Calu3 (cell line): ENCODE results near the gene ABR. TPM values are rescaled to one million over a fixed set of nuclear protein-coding genes. Genes with fewer than 3 reads are reported as not detected.

Experiments
- Bru-seq: library from RNA; stranded (reverse); fragments of 400-500 nt; gene quantifications from one replicate; lab custom pipeline; 2021; lab: Mats Ljungman, UMichigan
- BruChase-seq, 2 experiments: library from RNA; stranded (reverse); fragments of 400-500 nt; gene quantifications; one replicate each; lab custom pipeline; 2021; lab: Mats Ljungman, UMichigan
- BruUV-seq: library from RNA; stranded (reverse); fragments of 400-500 nt; replicated peaks from 2 replicates; lab custom pipeline; 2021; lab: Mats Ljungman, UMichigan
- CTCF ChIA-PET: fragments of 300-600 bp; sonication (Branson Sonifier 250); formaldehyde crosslinking; loops from one replicate; lab custom pipeline; 2022; ENCODE audit warnings: antibody characterized with exemption; lab: Charles Lee
- DNase-seq: peaks from one replicate; pipeline ENCODE4 v3.0.0; 2022
- H3K27ac Mint-ChIP-seq: one replicate; pipeline ENCODE4 v1.8.0; 2022; ENCODE audit warnings: mixed read lengths; ENCODE audit not compliant: unreplicated experiment
- H3K27me3 Mint-ChIP-seq: one replicate; pipeline ENCODE4 v1.8.0; 2022; ENCODE audit warnings: mixed read lengths; ENCODE audit not compliant: unreplicated experiment
- H3K36me3 Mint-ChIP-seq: one replicate; pipeline ENCODE4 v1.8.0; 2022; ENCODE audit warnings: mild to moderate bottlenecking, moderate library complexity, mixed read lengths; ENCODE audit not compliant: insufficient read depth, unreplicated experiment
- H3K4me1 Mint-ChIP-seq: one replicate; pipeline ENCODE4 v1.8.0; 2022; ENCODE audit warnings: mild to moderate bottlenecking, low read depth, mixed read lengths; ENCODE audit not compliant: unreplicated experiment
- H3K4me3 Mint-ChIP-seq: one replicate; pipeline ENCODE4 v1.8.0; 2022; ENCODE audit warnings: mild to moderate bottlenecking, low read depth, moderate library complexity, mixed read lengths; ENCODE audit not compliant: unreplicated experiment
- H3K9me3 Mint-ChIP-seq: one replicate; pipeline ENCODE4 v1.8.0; 2022; ENCODE audit warnings: low read depth, mixed read lengths; ENCODE audit not compliant: unreplicated experiment
- intact Hi-C: fragments of 100-400 bp; cut with micrococcal nuclease; formaldehyde crosslinking; loops from one replicate; pipeline ENCODE4 v1.10.0; 2022; ENCODE audit not compliant: unreplicated experiment
- long read RNA-seq: library from polyadenylated mRNA; stranded (forward); transcript quantifications from one replicate; pipeline ENCODE4 v2.0.0, GENCODE V29; 2022
- total RNA-seq: library from RNA; stranded (reverse); gene quantifications from 2 replicates; pipeline ENCODE4 v1.2.3, GENCODE V29; 2022
- TF ChIP-seq, protein P1 (sequence below): fragments of 200-600 bp; IDR thresholded peaks from one replicate; pipeline ENCODE4 v1.8.0; 2022; ENCODE audit warnings: antibody characterized with exemption; ENCODE audit not compliant: unreplicated experiment

ABR gene
- 76.3 and 92.7 TPM in 2 replicates for total RNA-seq
- percentile 48 among the genes with signal in this experiment for Bru-seq, nascent RNA
- BruChase-seq, experiment 1, labeled RNA remaining after a 6-hour chase, result percentile 61 among the genes with signal in this experiment
- BruChase-seq, experiment 2, labeled RNA remaining after a 2-hour chase, result percentile 56 among the genes with signal in this experiment
- long read RNA-seq, transcript ABR-201 (22 exons, 2,673 nt), result major isoform, 5 of 19 reads
- long read RNA-seq, partial matches to known transcripts, result 1 of 19 reads
- long read RNA-seq, other reads (novel, unspliced or antisense), result 13 of 19 reads

DNA sequence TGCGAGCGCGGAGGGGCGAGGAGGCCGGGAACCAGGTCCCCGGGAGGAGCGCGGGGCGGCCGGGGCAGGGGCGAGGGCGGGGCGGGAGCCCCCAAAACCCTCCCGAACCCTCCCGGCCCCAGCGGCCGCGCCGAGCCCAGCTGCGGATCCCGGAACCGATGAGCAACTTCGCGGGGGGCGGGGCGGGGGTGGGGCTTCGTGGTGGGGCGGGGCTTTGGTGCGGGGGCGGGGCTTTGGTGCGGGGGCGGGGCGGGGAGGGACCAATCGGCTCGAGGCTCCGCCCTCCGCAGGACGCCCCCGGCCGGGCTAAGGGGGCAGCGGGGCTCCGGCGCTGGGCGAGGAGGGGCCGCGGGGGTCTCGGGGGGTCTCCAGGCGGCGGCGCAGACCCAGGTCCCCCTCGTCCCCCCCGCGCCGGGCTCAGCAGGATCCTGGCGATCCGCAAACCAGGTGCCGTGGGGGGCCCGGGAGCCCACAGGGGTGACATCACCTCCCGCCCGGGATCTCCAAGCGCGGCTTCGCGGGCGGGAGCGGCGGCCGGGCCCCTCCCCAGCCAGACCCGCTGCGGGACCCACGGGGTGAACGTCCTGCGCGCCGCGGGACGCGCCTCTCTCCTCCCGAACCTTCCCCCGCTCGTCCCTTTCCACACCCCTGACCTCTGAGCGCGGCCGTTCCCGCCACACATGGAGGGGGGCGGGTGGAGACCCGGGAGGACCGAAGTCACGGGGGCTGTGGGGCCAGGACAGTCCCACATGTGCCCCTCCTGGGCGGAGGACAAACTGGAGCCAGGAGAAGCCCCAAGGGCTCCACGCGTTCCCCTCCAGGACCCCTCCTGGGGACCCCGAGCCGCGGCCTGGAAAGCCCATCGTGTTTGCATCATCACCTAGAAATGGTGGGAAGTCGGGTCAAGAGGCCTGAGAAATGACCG lies at the start of gene ABR:
TSS of gene ABR (minus strand) at position 164 of the 925 bp plus-strand sequence. CDS start 254 bp downstream, outside the sequence.
- Mint-ChIP-seq H3K27me3 (no peaks in the 10 kb centered on the region), H3K9me3 (no peaks in the 10 kb centered on the region), H3K27ac (no peak within 1 kb of the TSS), H3K4me1 (no peaks in the 10 kb centered on the region), H3K4me3 (peak within 1 kb of the TSS; percentile 47), H3K36me3 (peaks cover 8% of the 10 kb centered on the region)
- intact Hi-C loops, result loop anchor here (10.0 kb wide), 1 partner anchor 55 kb away; no protein-coding TSS in a partner anchor
- no peak for DNase-seq
- TF ChIP-seq, protein P1, sequence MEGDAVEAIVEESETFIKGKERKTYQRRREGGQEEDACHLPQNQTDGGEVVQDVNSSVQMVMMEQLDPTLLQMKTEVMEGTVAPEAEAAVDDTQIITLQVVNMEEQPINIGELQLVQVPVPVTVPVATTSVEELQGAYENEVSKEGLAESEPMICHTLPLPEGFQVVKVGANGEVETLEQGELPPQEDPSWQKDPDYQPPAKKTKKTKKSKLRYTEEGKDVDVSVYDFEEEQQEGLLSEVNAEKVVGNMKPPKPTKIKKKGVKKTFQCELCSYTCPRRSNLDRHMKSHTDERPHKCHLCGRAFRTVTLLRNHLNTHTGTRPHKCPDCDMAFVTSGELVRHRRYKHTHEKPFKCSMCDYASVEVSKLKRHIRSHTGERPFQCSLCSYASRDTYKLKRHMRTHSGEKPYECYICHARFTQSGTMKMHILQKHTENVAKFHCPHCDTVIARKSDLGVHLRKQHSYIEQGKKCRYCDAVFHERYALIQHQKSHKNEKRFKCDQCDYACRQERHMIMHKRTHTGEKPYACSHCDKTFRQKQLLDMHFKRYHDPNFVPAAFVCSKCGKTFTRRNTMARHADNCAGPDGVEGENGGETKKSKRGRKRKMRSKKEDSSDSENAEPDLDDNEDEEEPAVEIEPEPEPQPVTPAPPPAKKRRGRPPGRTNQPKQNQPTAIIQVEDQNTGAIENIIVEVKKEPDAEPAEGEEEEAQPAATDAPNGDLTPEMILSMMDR, result no peak
- BruUV-seq, result no TSS peak
- CTCF ChIA-PET, result no interaction called here

DNA sequence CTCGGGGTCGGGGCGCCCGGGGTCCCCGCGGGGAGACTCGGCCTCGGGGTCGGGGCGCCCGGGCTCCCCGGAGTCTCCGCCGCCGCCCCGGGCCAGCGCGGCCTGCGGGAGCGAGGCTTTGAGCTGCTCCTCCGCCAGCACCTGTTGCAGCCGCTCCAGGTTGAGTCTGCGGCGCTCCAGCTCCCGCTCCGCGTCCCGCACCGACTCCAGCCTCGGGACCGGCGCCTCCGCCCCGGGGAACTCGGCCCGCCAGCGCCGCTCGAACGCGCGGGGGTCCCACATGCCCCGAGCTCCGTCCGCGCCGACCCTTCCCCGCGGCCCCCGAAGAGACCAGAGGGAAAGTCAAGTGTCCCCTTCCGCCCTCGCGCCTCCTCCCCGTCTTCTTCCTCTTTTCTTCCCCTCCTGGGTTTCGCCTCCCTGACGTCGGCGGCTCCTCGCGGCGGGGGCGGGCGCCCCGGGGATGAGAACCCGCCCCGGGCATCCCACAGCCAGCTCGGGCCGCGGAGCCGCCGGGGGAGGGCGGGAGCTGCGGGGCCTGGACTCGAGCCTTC lies 49.6 kb upstream of the ABR start:
- Mint-ChIP-seq H3K4me3 (peak overlapping the region; percentile 83), H3K36me3 (peaks cover 24% of the 10 kb centered on the region), H3K9me3 (no peaks in the 10 kb centered on the region), H3K27me3 (peaks cover 64% of the 10 kb centered on the region), H3K4me1 (peaks cover 24% of the 10 kb centered on the region), H3K27ac (no peak overlapping the region)
- intact Hi-C loops, result no loop called here
- peak; percentile 43 for DNase-seq
- no TSS peak for BruUV-seq
- TF ChIP-seq, protein P1, result no peak
- CTCF ChIA-PET, result interaction anchor here (0.7 kb wide), 1 partner anchor 173 kb away, joined by 3 read pairs; no protein-coding TSS in a partner anchor

DNA sequence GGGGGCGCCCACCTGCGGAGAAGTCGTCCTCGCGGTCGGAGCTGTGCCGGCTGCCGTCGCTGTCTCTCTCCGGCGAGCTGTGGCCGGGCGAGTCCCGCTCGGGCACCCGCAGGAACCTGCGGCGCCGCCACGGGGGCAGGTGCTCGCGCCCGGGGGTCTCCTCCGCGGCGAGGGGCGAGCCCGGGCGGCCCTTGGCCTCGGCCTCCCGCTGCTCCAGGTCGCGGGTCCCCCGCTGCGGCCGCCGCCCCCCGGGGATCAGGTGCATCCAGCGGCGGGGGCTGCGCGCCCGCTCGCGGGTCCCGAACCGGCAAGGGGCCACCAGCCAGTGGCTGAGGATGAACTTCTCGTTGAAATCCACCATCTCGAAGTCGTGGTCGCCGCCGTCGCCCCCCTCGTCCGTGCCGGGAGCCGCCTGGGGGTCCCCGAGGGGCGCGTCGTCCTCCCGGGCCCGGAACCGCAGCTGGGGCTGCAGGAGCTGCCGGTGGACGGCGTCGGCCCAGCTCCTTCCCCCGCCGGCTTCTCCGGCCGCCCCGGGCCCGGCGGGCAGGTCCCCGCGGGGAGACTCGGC lies 49.1 kb upstream of the ABR start:
- Mint-ChIP-seq H3K9me3 (no peaks in the 10 kb centered on the region), H3K27ac (no peak overlapping the region), H3K36me3 (peaks cover 24% of the 10 kb centered on the region), H3K4me1 (peaks cover 24% of the 10 kb centered on the region), H3K27me3 (peaks cover 58% of the 10 kb centered on the region), H3K4me3 (peak overlapping the region; percentile 83)
- no peak for DNase-seq
- intact Hi-C loops, result no loop called here
- TF ChIP-seq, protein P1, result no peak
- CTCF ChIA-PET, result interaction anchor here (0.5 to 0.7 kb wide), 2 partner anchors 173 to 395 kb away, joined by 3 read pairs; no protein-coding TSS in a partner anchor
- BruUV-seq, result no TSS peak
